ENCODE measurements around the gene TYMP.
A peak's percentile ranks its signal among the peaks of the same experiment; 100 is the strongest.
"Not testable (repeated sequence)": the region's sequence is repeated elsewhere in the genome, so short reads cannot be mapped to it uniquely, and the experiment has no call there.

The TYMP gene

DNA sequence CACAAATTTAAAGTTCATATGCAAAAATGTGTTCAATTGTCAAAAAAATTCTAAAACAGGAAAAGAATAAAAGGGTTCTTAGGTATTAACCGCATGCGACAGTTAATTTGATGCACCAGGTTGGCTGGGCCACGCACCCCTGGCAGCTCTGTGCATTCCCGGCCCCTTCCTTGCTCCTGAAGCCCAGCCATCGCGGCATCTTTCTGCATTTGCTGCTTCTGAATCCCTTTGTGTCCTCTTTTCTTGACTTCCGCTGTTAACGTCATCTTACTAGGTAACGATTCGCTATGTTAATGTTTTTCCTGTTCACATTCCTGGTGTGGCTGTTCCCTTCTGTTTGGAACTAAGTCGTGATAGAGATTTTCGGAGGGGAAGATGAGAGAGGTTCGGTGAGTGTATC, 8.0 kb upstream of the TYMP start:
- DNase-seq, result no peak

GRCh38 chr22:50536226-50536625, 6.4 kb upstream of the TYMP start:
- DNase-seq, result no peak

DNA sequence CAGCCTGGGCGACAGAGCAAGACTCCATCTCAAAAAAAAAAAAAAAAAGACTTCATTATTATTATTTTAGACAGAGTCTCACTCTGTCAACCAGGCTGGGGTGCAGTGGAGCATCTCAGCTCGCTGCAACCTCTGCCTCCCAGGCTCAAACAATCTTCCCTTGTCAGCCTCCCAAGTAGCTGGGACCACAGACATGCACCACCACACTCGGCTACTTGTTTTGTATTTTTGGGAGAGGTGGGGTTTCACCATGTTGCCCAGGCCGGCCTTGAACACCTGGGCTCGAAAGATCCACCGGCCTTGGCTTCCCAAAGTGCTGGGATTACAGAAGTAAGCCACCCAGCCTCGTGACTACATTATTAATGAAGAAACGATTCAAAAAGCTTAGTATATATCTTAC, 5.3 kb upstream of the TYMP start:
- DNase-seq, result no peak

DNA sequence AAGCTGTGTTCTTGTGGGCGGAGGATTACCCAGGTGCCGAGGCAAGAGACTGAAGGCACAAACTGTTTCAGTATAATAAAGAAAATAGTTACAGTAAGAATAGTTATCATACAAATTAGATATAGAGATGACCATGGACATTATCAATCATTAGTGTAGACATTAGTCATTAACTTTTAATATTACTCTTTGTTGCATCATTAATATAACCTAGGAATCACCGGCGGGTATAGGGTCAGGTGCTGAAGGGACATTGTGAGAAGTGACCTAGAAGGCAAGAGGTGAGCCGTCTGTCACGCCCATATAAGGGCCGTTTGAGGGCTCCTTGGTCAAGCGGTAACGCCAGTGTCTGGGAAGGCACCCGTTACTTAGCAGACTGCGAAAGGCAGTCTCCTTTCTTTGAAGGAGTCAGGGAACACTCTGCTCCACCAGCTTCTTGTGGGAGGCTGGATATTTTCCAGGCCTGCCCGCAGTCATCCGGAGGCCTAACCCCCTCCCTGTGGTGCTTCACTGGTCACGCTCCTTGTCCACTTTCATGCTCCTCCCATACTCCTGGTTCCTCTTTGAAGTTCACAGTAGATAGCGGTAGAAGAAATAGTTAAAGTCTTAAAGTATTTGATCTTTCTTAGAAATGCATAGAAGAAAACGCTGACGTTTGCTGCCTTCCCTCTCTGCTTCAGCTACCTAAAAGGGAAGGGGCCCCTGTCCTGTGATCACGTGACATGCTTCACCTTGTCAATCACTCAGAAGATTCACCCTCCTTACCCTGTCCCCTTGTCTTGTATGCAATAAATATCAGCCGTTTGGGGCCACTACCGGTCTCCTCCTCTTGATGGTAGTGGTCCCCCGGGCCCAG, 4.3 kb upstream of the TYMP start:
- DNase-seq, result not testable (repeated sequence)

DNA sequence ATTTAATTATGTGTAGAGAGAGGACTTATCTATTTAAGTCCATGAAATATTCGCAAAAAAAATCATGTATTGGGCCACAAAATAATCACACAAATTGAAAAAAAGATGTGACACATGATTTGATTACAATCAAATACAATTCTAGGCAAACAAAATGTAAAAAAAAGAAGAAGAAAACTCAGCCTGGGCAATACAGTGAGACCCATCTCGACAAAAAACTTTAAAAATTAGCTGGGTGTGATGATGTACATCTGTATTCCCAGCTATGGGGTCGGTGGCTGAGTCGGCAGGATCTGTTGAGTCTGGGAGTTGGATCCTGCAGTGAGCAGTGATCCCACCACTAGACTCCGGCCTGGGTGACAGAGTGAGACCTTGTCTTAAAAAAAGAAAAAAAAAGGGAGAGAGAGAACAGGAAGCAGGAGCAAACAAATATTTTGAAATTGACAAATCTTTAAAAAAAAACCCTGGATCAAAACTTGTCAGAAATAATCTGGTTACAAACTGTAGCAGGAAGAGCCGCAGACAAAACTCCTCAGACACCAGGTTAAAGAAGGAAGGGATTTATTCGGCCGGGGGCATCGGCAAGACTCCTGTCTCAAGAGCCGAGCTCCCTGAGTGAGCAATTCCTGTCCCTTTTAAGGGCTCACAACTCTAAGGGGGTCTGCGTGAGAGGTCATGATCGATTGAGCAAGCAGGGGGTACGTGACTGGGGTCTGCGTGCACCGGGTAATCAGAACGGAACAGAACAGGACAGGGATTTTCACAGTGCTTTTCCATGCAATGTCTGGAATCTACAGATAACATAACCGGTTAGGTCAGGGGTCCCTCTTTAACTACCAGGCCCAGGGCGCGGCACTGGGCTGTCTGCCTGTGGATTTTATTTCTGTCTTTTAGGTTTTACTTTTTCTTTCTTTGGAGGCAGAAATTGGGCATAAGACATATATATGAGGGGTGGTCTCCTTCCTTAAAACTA, 3.3 kb upstream of the TYMP start:
- DNase-seq, result no peak

DNA sequence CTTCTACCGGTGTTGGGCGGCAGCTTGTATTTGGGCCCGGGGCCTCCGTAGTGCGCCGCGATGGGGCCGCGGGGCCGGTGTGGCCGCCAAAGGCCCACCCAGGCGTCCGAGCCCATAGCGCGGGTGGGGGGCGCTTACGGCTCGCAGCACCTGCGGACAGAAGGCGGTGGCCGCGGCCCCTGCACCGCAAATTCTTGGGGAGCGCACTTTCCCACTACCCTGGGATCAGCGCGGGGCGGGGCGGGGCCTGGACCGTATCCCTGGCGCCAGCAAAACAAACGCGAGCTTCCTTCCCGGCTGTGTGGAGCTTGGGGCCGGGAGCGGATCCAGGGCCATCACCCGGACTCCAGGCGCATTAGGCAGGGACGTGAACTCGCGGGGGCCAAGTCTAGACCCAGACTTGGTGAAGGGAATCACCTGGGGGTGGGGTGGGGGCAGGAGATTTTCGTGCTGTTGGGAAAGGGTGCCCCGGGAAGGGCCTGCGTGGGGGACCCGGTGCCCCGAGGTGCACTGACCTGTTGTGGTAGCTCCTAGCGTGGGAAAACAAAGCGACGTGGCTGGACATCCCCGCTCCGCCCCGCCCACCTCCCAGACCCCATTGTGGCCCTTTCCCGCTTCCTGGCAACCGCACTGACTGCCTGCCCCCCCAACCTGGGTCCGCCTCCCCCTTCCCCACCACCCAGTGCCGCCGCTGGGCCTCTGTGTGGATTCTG, 2.3 kb upstream of the TYMP start:
- peak; percentile 15 for DNase-seq

DNA sequence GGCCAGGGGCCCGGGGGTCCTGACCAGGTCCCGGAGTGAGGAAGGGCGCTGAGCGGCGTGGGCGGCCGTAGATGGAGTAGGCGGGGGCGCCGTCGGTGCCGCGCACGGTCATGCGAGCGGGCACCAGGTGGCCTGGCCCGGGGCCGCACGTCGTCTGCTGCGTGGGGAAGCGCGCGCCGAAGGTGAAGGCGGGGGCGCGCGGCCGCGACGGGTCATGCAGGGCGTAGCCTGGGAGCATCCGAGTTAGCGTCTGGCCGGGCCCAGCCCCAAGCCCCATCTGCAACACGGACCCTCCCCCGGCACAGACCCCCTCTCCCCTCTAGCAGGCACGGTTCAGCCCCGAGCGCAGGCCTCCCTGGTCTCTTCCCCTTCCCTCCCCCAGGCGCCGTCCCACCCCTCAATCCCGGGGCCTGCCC, 1.7 kb upstream of the TYMP start:
- DNase-seq, result no peak

DNA sequence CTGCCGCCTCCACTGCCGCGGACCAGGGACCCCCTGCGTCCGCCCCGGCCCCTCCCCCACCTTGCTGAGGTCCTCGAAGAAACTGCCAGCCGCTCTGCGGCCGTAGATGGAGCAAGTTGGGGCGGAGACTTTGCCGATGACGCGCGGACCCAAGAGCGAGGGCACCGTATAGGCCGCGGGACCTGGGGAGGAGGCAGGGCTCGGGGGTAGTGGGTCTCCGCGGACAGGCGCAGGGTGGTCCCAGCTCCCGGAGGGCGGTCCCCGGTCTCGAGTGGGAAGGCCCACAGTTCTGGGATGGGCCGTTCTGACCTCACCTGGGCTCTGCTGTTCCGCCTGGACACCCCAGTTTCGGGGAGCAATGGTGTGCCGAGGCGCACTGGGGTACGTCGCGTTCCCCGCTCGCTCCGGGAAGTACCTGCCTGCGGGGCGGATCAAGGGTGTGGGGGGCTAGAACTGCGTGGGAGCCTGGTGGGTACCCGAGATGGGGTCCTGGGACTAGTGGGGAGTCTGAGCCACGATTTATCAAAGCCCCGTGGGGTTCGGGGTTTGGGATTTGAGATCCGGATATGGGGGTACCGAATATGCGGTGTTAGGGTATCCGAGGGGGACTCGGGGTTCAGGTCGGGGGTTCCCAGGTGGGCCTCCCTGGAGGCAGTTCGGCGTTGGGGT, 1.2 kb upstream of the TYMP start:
- peak; percentile 26 for DNase-seq

- DNase-seq, result no peak
Measured at GRCh38 chr22:50530580-50530876, 716 bp upstream of the TYMP start.

GRCh38 chr22:50529416-50529896, 356 bp downstream of the TYMP start:
- no peak for DNase-seq

- no peak for DNase-seq
Measured at GRCh38 chr22:50528682-50529415, 963 bp downstream of the TYMP start.

DNA sequence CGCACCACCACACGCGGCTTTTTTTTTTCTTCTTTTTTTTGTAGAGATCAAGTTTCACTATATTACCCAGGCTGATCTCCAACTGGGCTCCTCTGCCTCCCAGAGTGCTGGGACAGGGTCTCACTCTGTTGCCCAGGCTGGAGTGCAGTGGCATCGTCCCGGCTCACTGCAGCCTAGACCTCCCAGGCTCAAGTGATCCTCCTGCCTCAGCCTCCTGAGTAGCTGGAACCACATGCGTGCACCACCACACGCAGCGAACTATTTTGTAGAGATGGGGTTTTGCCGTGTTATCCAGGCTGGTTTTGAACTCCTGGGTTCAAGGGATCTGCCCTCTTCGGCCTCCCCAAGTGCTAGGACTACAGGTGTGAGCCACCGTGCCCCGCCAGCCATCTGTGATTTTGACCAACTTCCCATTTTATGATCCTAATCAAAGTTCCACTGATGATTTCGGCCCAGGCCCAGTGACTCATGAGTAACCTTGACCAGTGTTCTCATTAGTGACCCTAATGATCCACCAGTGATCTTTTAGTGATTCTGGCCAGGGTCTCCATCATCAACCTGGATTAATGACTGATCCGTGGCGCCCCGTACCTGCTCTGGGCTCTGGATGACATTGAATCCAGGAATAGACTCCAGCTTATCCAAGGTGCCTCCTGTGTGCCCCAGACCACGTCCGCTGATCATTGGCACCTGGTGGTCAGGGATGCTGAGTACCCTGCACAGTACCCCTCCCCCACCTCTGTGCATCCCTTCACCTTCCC, 1.7 kb downstream of the TYMP start:
- DNase-seq, result no peak

GRCh38 chr22:50526834-50527801, 2.7 kb downstream of the TYMP start:
- DNase-seq, result peak; percentile 35

GRCh38 chr22:50526108-50526833, 3.5 kb downstream of the TYMP start:
- DNase-seq, result peak; percentile 38

- DNase-seq, result no peak
Measured at GRCh38 chr22:50525858-50526107, 4.0 kb downstream of the TYMP start.

- DNase-seq, result peak; percentile 75
Measured at GRCh38 chr22:50525104-50525857, 4.5 kb downstream of the TYMP start, which contains the start of gene SCO2. TSS of gene SCO2 (minus strand) at chr22:50525598. CDS start at chr22:50524411, 1,187 bp downstream.

GRCh38 chr22:50524676-50525103, 5.1 kb downstream of the TYMP start:
- no peak for DNase-seq

All from NCI-H510A treated with DMSO at 0.1 percent for 48 hours (cell line).